ENCODE measurements around the gene COL27A1.
A peak's percentile ranks its signal among the peaks of the same experiment; 100 is the strongest.

COL27A1 gene

GRCh38 chr9:114339130-114339908, 184.0 kb downstream of the COL27A1 start:
- no peaks in the 10 kb centered on the region for H4K20me1 ChIP-seq (ENCODE audit: insufficient read depth)
- TF ChIP-seq CTCF (conservative IDR thresholded peaks at IDR 0.05; ENCODE audit: low read depth, low read length), result peak; percentile 81
- no peak overlapping the region for H3K4me3 ChIP-seq (IDR thresholded peaks at IDR 0.05; ENCODE audit: insufficient read depth, low read depth, low read length)
- H3K9ac ChIP-seq, result no peak overlapping the region
- no peaks in the 10 kb centered on the region for H3K4me1 ChIP-seq (ENCODE audit: low read depth, poor library complexity, severe bottlenecking)
- no peak overlapping the region for H2AFZ ChIP-seq (ENCODE audit: low read depth)
- no peaks in the 10 kb centered on the region for H3K79me2 ChIP-seq (ENCODE audit: insufficient read depth, low read depth)
- no peaks in the 10 kb centered on the region for H3K27me3 ChIP-seq (ENCODE audit: insufficient read depth, low read depth)
- H3K4me2 ChIP-seq, result no peak overlapping the region
- H3K36me3 ChIP-seq (ENCODE audit: insufficient read depth), result 0 out of 2 replicates have a peak, but pooled peaks cover 3% of the 10 kb centered on the region
- no peak overlapping the region for H3K27ac ChIP-seq

GRCh38 chr9:114341152-114341830, 186.0 kb downstream of the COL27A1 start:
- no peak overlapping the region for H3K4me2 ChIP-seq
- H3K4me3 ChIP-seq (IDR thresholded peaks at IDR 0.05; ENCODE audit: insufficient read depth, low read depth, low read length), result no peak overlapping the region
- no peaks in the 10 kb centered on the region for H3K27me3 ChIP-seq (ENCODE audit: insufficient read depth, low read depth)
- TF ChIP-seq CTCF (conservative IDR thresholded peaks at IDR 0.05; ENCODE audit: low read depth, low read length), result no peak
- no peaks in the 10 kb centered on the region for H3K4me1 ChIP-seq (ENCODE audit: low read depth, poor library complexity, severe bottlenecking)
- H3K9ac ChIP-seq, result no peak overlapping the region
- H3K27ac ChIP-seq, result no peak overlapping the region
- H3K36me3 ChIP-seq (ENCODE audit: insufficient read depth), result peaks cover 5% of the 10 kb centered on the region; the same call in 1 of the 2 replicates
- no peaks in the 10 kb centered on the region for H4K20me1 ChIP-seq (ENCODE audit: insufficient read depth)
- no peak overlapping the region for H2AFZ ChIP-seq (ENCODE audit: low read depth)
- H3K79me2 ChIP-seq (ENCODE audit: insufficient read depth, low read depth), result no peaks in the 10 kb centered on the region

GRCh38 chr9:114341991-114342390, 186.7 kb downstream of the COL27A1 start:
- Histone ChIP-seq H3K4me1 (ENCODE audit: low read depth, poor library complexity, severe bottlenecking) (no peaks in the 10 kb centered on the region), H3K79me2 (ENCODE audit: insufficient read depth, low read depth) (no peaks in the 10 kb centered on the region), H3K36me3 (ENCODE audit: insufficient read depth) (peaks cover 12% of the 10 kb centered on the region; the same call in 1 of the 2 replicates), H2AFZ (ENCODE audit: low read depth) (no peak overlapping the region), H3K4me2 (no peak overlapping the region), H3K9ac (no peak overlapping the region), H3K4me3 (IDR thresholded peaks at IDR 0.05; ENCODE audit: insufficient read depth, low read depth, low read length) (no peak overlapping the region), H3K27me3 (ENCODE audit: insufficient read depth, low read depth) (no peaks in the 10 kb centered on the region), H4K20me1 (ENCODE audit: insufficient read depth) (no peaks in the 10 kb centered on the region), H3K27ac (no peak overlapping the region)
- TF ChIP-seq CTCF (conservative IDR thresholded peaks at IDR 0.05; ENCODE audit: low read depth, low read length), result no peak

- Histone ChIP-seq H2AFZ (ENCODE audit: low read depth) (no peak overlapping the region), H4K20me1 (ENCODE audit: insufficient read depth) (no peaks in the 10 kb centered on the region), H3K79me2 (ENCODE audit: insufficient read depth, low read depth) (no peaks in the 10 kb centered on the region), H3K4me2 (no peak overlapping the region), H3K4me1 (ENCODE audit: low read depth, poor library complexity, severe bottlenecking) (no peaks in the 10 kb centered on the region), H3K27ac (no peak overlapping the region), H3K36me3 (ENCODE audit: insufficient read depth) (peaks cover 12% of the 10 kb centered on the region; the same call in 1 of the 2 replicates), H3K27me3 (ENCODE audit: insufficient read depth, low read depth) (no peaks in the 10 kb centered on the region), H3K4me3 (IDR thresholded peaks at IDR 0.05; ENCODE audit: insufficient read depth, low read depth, low read length) (no peak overlapping the region), H3K9ac (no peak overlapping the region)
- TF ChIP-seq CTCF (conservative IDR thresholded peaks at IDR 0.05; ENCODE audit: low read depth, low read length), result no peak
These were observed 187.6 kb downstream of the COL27A1 start for GRCh38 chr9:114342755-114343440.

Measured in KMS-11 (cell line).